Fibroblast of the aortic adventitia (primary cell): Measurements from ENCODE around the gene ARHGEF9. TPM values are rescaled to one million over a fixed set of nuclear protein-coding genes. Genes with fewer than 3 reads are reported as not detected.

Source experiments
- DNase-seq: peaks from one replicate; pipeline ENCODE4 v3.0.0-alpha.2; 2010; ENCODE audit warnings: low read depth
- H3K4me3 ChIP-seq: 2 replicates; pipeline ENCODE4 v1.5.1; 2011; ENCODE audit warnings: low read depth, mild to moderate bottlenecking, control low read depth, low read length, moderate library complexity
- CTCF ChIP-seq: IDR thresholded peaks from 2 replicates; pipeline ENCODE4 v1.5.1; 2011; ENCODE audit warnings: mild to moderate bottlenecking, low read length, control low read depth, inconsistent platforms; ENCODE audit not compliant: insufficient read depth
- total RNA-seq: library from RNA; depleted of rRNA; stranded (reverse); fragments of >200 nt; gene quantifications from 2 replicates; pipeline ENCODE4 v1.2.3, GENCODE V29; 2012; ENCODE audit warnings: low replicate concordance

The ARHGEF9 gene
- total RNA-seq, 1 donor = 13.8 TPM

- no peak for TF ChIP-seq CTCF
- DNase-seq = peak; percentile 70
- H3K4me3 ChIP-seq = no peak overlapping the region
These were observed 37.7 kb downstream of the ARHGEF9 start for GRCh38 chrX:63747331-63747730.

- no peak for TF ChIP-seq CTCF
- H3K4me3 ChIP-seq = no peak overlapping the region
- DNase-seq = no peak
These were observed 38.3 kb downstream of the ARHGEF9 start for GRCh38 chrX:63746715-63747114.

DNA sequence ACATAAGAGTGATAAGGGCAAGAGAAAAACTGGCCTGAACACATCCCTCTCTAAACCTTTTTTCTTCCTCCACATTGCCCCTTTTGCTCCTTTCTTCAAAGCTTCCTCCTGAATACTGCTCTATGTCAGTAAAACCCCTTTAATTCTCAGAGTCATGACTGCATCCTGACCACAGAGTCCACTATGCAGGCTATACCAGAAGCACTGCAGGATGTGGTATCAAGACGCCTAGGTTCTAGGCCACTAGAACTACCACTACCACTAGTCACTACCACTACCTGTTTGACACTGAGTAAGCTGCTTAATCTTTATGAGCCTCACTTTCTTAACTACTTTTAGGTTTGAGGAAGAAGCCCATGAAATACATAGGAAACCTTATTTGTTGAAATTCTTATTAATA, 38.7 kb downstream of the ARHGEF9 start:
- no peak for TF ChIP-seq CTCF
- no peak overlapping the region for H3K4me3 ChIP-seq
- DNase-seq = no peak

DNA sequence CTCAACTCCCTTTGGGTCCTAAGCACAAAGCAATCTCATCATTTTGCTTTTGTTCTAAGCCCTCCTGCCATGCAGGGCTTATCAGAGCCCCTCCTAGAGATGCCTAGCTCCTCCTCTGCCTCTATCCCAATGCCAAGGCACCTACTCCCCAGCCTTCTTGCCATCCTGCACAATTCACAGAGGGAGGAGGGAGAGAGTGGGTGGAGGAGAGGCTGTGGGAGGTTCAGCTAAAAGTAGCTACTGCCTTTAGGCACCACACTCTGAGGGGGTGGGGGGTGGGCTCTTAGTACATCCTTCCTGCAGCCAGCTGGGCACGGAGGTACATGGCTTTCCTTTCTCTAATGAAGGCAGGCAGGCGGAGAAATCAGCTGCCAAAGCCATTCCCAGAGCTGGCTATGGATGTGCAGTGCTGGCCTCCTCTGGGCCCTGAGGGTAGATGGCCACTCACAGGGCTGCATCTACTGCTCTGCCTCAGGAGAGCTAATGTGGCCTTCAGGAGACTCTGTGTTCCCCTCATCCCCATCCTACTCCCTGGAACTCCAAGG, 40.1 kb downstream of the ARHGEF9 start:
- no peak overlapping the region for H3K4me3 ChIP-seq
- DNase-seq = no peak
- no peak for TF ChIP-seq CTCF

DNA sequence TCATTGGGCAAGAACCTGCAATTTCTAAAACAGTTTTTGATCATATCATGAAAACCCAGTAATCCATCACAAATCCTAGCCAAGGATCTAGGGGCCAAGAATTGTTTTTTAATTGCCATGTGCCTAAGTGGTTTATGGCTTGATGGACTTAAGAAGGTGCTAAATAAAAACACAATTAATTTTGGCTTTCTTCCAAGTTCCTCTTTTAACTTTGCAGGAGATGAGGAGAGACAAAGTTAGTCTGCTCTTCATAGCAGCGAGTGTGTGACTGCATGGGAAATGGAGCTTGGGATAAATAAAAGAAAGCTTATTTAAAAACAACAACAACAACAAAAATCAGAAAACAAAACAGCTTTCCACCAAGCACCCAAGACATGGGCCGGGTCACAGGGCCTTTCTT, 41.4 kb downstream of the ARHGEF9 start:
- no peak overlapping the region for H3K4me3 ChIP-seq
- DNase-seq = no peak
- TF ChIP-seq CTCF = no peak

- TF ChIP-seq CTCF = no peak
- DNase-seq = no peak
- no peak overlapping the region for H3K4me3 ChIP-seq
These were observed 44.6 kb downstream of the ARHGEF9 start for GRCh38 chrX:63740382-63740781.

- no peak for TF ChIP-seq CTCF
- no peak for DNase-seq
- H3K4me3 ChIP-seq = no peak overlapping the region
These were observed 45.1 kb downstream of the ARHGEF9 start for GRCh38 chrX:63739885-63740284.
